Activated CD8-positive, alpha-beta memory T cell treated with anti-CD3 and anti-CD28 coated beads for 48 hours (primary cell): ENCODE measurements around the gene ZNF740.

Source experiments
- DNase-seq, 3 experiments: peaks; one replicate each; pipeline ENCODE4 v3.0.0-alpha.2; 2020; ENCODE audit warnings: low read depth in 2 of 3, low spot score in 2 of 3

Gene ZNF740

GRCh38 chr12:53212931-53213330 is 32.4 kb downstream of the ZNF740 start:
- DNase-seq = no peak

GRCh38 chr12:53213348-53213747 is 32.8 kb downstream of the ZNF740 start:
- peak; percentile 57 to 85 (median 75) for DNase-seq

GRCh38 chr12:53214221-53214620 is 33.7 kb downstream of the ZNF740 start:
- no peak for DNase-seq

GRCh38 chr12:53214687-53215455 is 34.3 kb downstream of the ZNF740 start:
- DNase-seq = no peak

- DNase-seq = no peak
These were observed 35.0 kb downstream of the ZNF740 start for GRCh38 chr12:53215497-53215896.

- DNase-seq = no peak
These were observed 36.8 kb downstream of the ZNF740 start for GRCh38 chr12:53217051-53217930.

- no peak for DNase-seq
These were observed 37.4 kb downstream of the ZNF740 start for GRCh38 chr12:53217931-53218307.

- no peak for DNase-seq
These were observed 38.2 kb downstream of the ZNF740 start for GRCh38 chr12:53218551-53219291.

GRCh38 chr12:53219292-53219955 is 38.9 kb downstream of the ZNF740 start:
- DNase-seq = peak in 1 of 3 experiments; percentile 79

- peak in 1 of 3 experiments; percentile 76 for DNase-seq
These were observed 39.6 kb downstream of the ZNF740 start for GRCh38 chr12:53219956-53220693.

- DNase-seq = peak in 2 of 3 experiments; percentile 62 to 77
These were observed 40.2 kb downstream of the ZNF740 start for GRCh38 chr12:53220694-53221202.

GRCh38 chr12:53221203-53222080 is 40.9 kb downstream of the ZNF740 start:
- DNase-seq = no peak

GRCh38 chr12:53222170-53222721 is 41.7 kb downstream of the ZNF740 start:
- no peak for DNase-seq

- DNase-seq = no peak
These were observed 42.3 kb downstream of the ZNF740 start for GRCh38 chr12:53222806-53223261.

GRCh38 chr12:53223389-53224060 is 43.0 kb downstream of the ZNF740 start:
- no peak for DNase-seq

- no peak for DNase-seq
These were observed 43.8 kb downstream of the ZNF740 start for GRCh38 chr12:53224061-53224896.
